Activated B cell treated with CpG ODN at 0.5 μM for 24 hours (primary cell): ENCODE data around the gene BAZ2B. TPM values are rescaled to one million over a fixed set of nuclear protein-coding genes. Genes with fewer than 3 reads are reported as not detected.
A peak's percentile ranks its signal among the peaks of the same experiment; 100 is the strongest.

Source experiments
- ATAC-seq: fragments of 200-7000 bp; cut with Tn5 transposase; one replicate; pipeline ENCODE4 v1.10.0; 2021; ENCODE audit warnings: low read depth, mild to moderate bottlenecking, moderate library complexity
- CTCF ChIA-PET: fragments of 350-600 bp; sonication (Branson Sonifier 250); formaldehyde crosslinking; loops from one replicate; lab custom pipeline; 2021; ENCODE audit warnings: antibody characterized with exemption; lab: Charles Lee
- POLR2A ChIA-PET: fragments of 350-600 bp; sonication (Branson Sonifier 250); formaldehyde crosslinking; loops from one replicate; lab custom pipeline; 2021; ENCODE audit warnings: antibody characterized with exemption; lab: Charles Lee
- DNase-seq: peaks from one replicate; pipeline ENCODE4 v3.0.0; 2022
- H3K27ac Mint-ChIP-seq: one replicate; pipeline ENCODE4 v1.8.0; 2020; ENCODE audit warnings: mixed read lengths
- H3K27me3 Mint-ChIP-seq: one replicate; pipeline ENCODE4 v1.8.0; 2021; ENCODE audit warnings: mixed read lengths
- H3K36me3 Mint-ChIP-seq: one replicate; pipeline ENCODE4 v1.8.0; 2021; ENCODE audit warnings: low read depth, mixed read lengths
- H3K4me1 Mint-ChIP-seq: one replicate; pipeline ENCODE4 v1.8.0; 2021; ENCODE audit warnings: mixed read lengths
- H3K4me3 Mint-ChIP-seq: one replicate; pipeline ENCODE4 v1.8.0; 2020; ENCODE audit warnings: mild to moderate bottlenecking, mixed read lengths
- H3K9me3 Mint-ChIP-seq: one replicate; pipeline ENCODE4 v1.8.0; 2020; ENCODE audit warnings: mixed read lengths
- intact Hi-C: fragments of 100-400 bp; cut with micrococcal nuclease; formaldehyde crosslinking; loops from one replicate; pipeline ENCODE4 v1.15.1; 2024
- total RNA-seq: library from RNA; stranded (reverse); gene quantifications from 2 replicates; pipeline ENCODE4 v1.2.3, GENCODE V29; 2022
- TF ChIP-seq, protein P1 (sequence below): fragments of 200-600 bp; IDR thresholded peaks from one replicate; pipeline ENCODE4 v1.8.0; 2022; ENCODE audit warnings: antibody characterized with exemption, mild to moderate bottlenecking

Gene BAZ2B
- total RNA-seq, 1 donor from 2014 or later: 22.0 TPM

DNA sequence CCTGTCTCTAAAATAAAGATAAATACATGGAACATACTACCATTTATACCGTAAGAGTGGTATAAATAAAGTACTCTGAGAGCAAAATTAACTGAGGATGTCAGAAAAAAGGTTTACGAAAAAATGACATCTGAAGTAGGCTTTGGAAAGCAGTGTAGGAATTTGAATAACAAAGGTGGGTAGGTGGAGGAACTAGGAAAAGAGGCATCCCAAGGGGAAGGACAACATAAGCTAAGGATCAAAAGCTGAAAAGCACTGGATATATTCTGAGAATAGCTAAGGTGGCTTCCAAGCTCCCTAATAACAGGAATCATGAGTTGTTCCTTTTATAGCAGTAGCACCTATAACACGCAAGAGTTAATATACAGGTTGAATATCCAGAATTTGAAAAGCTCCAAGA is 91.3 kb downstream of the BAZ2B start:
- no peak overlapping the region for H3K4me3 Mint-ChIP-seq
- DNase-seq (no peak), ATAC-seq (no peak)
- POLR2A ChIA-PET: no interaction called here
- no peaks in the 10 kb centered on the region for H3K36me3 Mint-ChIP-seq
- no peaks in the 10 kb centered on the region for H3K27me3 Mint-ChIP-seq
- CTCF ChIA-PET: no interaction called here
- TF ChIP-seq, protein P1, sequence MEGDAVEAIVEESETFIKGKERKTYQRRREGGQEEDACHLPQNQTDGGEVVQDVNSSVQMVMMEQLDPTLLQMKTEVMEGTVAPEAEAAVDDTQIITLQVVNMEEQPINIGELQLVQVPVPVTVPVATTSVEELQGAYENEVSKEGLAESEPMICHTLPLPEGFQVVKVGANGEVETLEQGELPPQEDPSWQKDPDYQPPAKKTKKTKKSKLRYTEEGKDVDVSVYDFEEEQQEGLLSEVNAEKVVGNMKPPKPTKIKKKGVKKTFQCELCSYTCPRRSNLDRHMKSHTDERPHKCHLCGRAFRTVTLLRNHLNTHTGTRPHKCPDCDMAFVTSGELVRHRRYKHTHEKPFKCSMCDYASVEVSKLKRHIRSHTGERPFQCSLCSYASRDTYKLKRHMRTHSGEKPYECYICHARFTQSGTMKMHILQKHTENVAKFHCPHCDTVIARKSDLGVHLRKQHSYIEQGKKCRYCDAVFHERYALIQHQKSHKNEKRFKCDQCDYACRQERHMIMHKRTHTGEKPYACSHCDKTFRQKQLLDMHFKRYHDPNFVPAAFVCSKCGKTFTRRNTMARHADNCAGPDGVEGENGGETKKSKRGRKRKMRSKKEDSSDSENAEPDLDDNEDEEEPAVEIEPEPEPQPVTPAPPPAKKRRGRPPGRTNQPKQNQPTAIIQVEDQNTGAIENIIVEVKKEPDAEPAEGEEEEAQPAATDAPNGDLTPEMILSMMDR: no peak
- no peak overlapping the region for H3K27ac Mint-ChIP-seq
- intact Hi-C loops: no loop called here
- peaks cover 1% of the 10 kb centered on the region for H3K4me1 Mint-ChIP-seq
- H3K9me3 Mint-ChIP-seq: no peaks in the 10 kb centered on the region

- peaks cover 2% of the 10 kb centered on the region for H3K36me3 Mint-ChIP-seq
Measured at GRCh38 chr2:159521272-159521671, 95.1 kb downstream of the BAZ2B start.

GRCh38 chr2:159518321-159519005 is 97.9 kb downstream of the BAZ2B start:
- POLR2A ChIA-PET: interaction anchor here (3.2 kb wide), 1 partner anchor 193 kb away, joined by 25 read pairs; the partner anchor contains the start of gene MARCHF7
- no peaks in the 10 kb centered on the region for H3K27me3 Mint-ChIP-seq
- H3K36me3 Mint-ChIP-seq: peaks cover 4% of the 10 kb centered on the region
- H3K4me1 Mint-ChIP-seq: peaks cover 27% of the 10 kb centered on the region
- ATAC-seq (no peak), DNase-seq (no peak)
- no peaks in the 10 kb centered on the region for H3K9me3 Mint-ChIP-seq
- no peak overlapping the region for H3K4me3 Mint-ChIP-seq
- CTCF ChIA-PET: no interaction called here
- intact Hi-C loops: loop anchor here (5.0 to 10.0 kb wide), 2 partner anchors 99 to 1064 kb away; partner anchors contain the start of genes BAZ2B, CCDC148 and PKP4
- TF ChIP-seq, protein P1: no peak
- no peak overlapping the region for H3K27ac Mint-ChIP-seq

More at GRCh38 chr2:159521272-159521671, 95.1 kb downstream of the BAZ2B start:
- H3K27me3 Mint-ChIP-seq: no peaks in the 10 kb centered on the region
- CTCF ChIA-PET: no interaction called here
- peaks cover 7% of the 10 kb centered on the region for H3K4me1 Mint-ChIP-seq
- H3K9me3 Mint-ChIP-seq: no peaks in the 10 kb centered on the region
- intact Hi-C loops: no loop called here
- POLR2A ChIA-PET: no interaction called here
- DNase-seq (no peak), ATAC-seq (no peak)
- H3K4me3 Mint-ChIP-seq: no peak overlapping the region
- H3K27ac Mint-ChIP-seq: no peak overlapping the region
- TF ChIP-seq, protein P1: no peak

DNA sequence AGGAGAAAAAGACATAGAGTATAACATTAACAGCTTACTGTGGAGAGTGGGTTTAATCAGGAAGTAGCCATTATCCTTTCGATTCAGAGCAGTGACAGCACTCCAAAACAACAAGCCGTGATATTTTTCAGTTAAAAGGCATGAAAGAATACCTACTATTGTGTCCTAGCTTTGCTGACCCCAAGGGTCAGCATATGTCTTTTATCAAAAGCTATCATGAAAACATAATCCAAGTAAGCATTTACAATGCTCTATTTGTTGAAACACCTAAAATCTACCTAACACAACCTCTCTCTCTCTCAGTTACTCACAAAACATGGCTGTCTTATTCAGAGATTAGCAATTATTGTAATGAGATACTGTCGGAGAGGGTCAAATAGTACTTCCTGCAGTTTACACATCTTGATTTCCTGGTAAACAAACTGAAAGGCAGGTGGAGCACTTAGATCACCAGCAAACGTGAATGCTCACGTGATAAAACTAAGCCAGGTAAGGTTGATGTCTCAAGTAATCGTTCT is 100.0 kb downstream of the BAZ2B start:
- ChIA-PET CTCF (no interaction called here), POLR2A (interaction anchor here (0.8 to 3.2 kb wide), 2 partner anchors 195 to 230 kb away, joined by 3 to 25 read pairs; partner anchors contain the start of genes MARCHF7 and WDSUB1)
- Mint-ChIP-seq H3K27ac (peak overlapping the region; percentile 87), H3K36me3 (peaks cover 4% of the 10 kb centered on the region), H3K9me3 (no peaks in the 10 kb centered on the region), H3K27me3 (no peaks in the 10 kb centered on the region), H3K4me3 (peak overlapping the region; percentile 85), H3K4me1 (peaks cover 31% of the 10 kb centered on the region)
- no peak for DNase-seq
- TF ChIP-seq, protein P1: no peak
- peak; percentile 89 for ATAC-seq
- intact Hi-C loops: loop anchor here (1.0 to 10.0 kb wide), 5 partner anchors 101 to 1061 kb away; partner anchors contain the start of genes BAZ2B, CCDC148, LY75 and MARCHF7

GRCh38 chr2:159515441-159515840 is 100.9 kb downstream of the BAZ2B start:
- Mint-ChIP-seq H3K4me3 (peak overlapping the region; percentile 71), H3K4me1 (peaks cover 31% of the 10 kb centered on the region), H3K27me3 (no peaks in the 10 kb centered on the region), H3K27ac (peak overlapping the region; percentile 84), H3K36me3 (peaks cover 4% of the 10 kb centered on the region), H3K9me3 (no peaks in the 10 kb centered on the region)
- ChIA-PET POLR2A (interaction anchor here (0.8 to 3.2 kb wide), 2 partner anchors 196 to 229 kb away, joined by 3 to 25 read pairs; partner anchors contain the start of genes MARCHF7 and WDSUB1), CTCF (no interaction called here)
- TF ChIP-seq, protein P1: no peak
- no peak for ATAC-seq
- intact Hi-C loops: loop anchor here (5.0 to 10.0 kb wide), 2 partner anchors 102 to 1061 kb away; partner anchors contain the start of genes BAZ2B, CCDC148 and PKP4
- DNase-seq: no peak
